ENCODE data around the gene BANF2. TPM values are rescaled to one million over a fixed set of nuclear protein-coding genes. Genes with fewer than 3 reads are reported as not detected.

The BANF2 gene
- total RNA-seq, 1 experiment from 2014 or later: not detected

- H3K36me3 Mint-ChIP-seq (ENCODE audit: insufficient read depth in 1 of 3, low read depth in 3 of 3): no peaks in the 10 kb centered on the region; a peak in 1 of 7 replicates
- Histone ChIP-seq H4K8ac (replicated peaks; ENCODE audit: insufficient read length, low read depth, low read length) (no peak overlapping the region), H3K9ac (ENCODE audit: extremely low read depth, insufficient read length, low read length) (no peak overlapping the region), H3K56ac (ENCODE audit: insufficient read length, low read depth, low read length) (no peak overlapping the region), H3K23me2 (ENCODE audit: insufficient read length, low read depth, low read length, poor library complexity, severe bottlenecking) (no peaks in the 10 kb centered on the region), H3K14ac (ENCODE audit: insufficient read depth, low read length) (no peak overlapping the region), H3K27ac (ENCODE audit: insufficient read length, low read depth, low read length) (no peak overlapping the region), H3K79me1 (ENCODE audit: insufficient read depth, low read depth, low read length, poor library complexity, severe bottlenecking) (no peaks in the 10 kb centered on the region), H3K79me2 (ENCODE audit: insufficient read depth, low read length) (no peaks in the 10 kb centered on the region), H2BK5ac (ENCODE audit: insufficient read length, low read length) (no peak overlapping the region), H2BK20ac (ENCODE audit: low read depth, low read length, poor library complexity, severe bottlenecking) (no peak overlapping the region), H4K5ac (ENCODE audit: insufficient read length, low read depth, low read length) (no peak overlapping the region), H3K27me3 (ENCODE audit: insufficient read depth, low read length) (no peaks in the 10 kb centered on the region), H3K4ac (ENCODE audit: low read depth, low read length) (no peak overlapping the region), H2BK12ac (ENCODE audit: insufficient read length, low read depth, low read length) (no peak overlapping the region), H2BK120ac (ENCODE audit: low read depth, low read length, poor library complexity, severe bottlenecking) (no peak overlapping the region), H3T11ph (ENCODE audit: low read length) (no peak overlapping the region), H2AK5ac (ENCODE audit: insufficient read length, low read length) (no peak overlapping the region), H3K9me3 (ENCODE audit: control insufficient read depth, low read depth, low read length) (no peaks in the 10 kb centered on the region), H4K20me1 (ENCODE audit: control insufficient read depth, insufficient read depth, insufficient read length) (no peaks in the 10 kb centered on the region), H3K4me1 (ENCODE audit: insufficient read depth, low read length) (no peaks in the 10 kb centered on the region), H3K18ac (ENCODE audit: insufficient read length, low read depth, low read length) (no peak overlapping the region), H2BK15ac (ENCODE audit: low read depth, low read length) (no peak overlapping the region), H2AFZ (ENCODE audit: low read length) (no peak overlapping the region), H4K91ac (ENCODE audit: insufficient read length, low read depth, low read length) (no peak overlapping the region), H3K23ac (ENCODE audit: insufficient read length, low read depth, low read length) (no peak overlapping the region), H3K4me2 (ENCODE audit: insufficient read depth, insufficient read length, low read length) (no peak overlapping the region)
- no peak for DNase-seq
- TF ChIP-seq CTCF (conservative IDR thresholded peaks at IDR 0.05): no peak
- H3K4me1 Mint-ChIP-seq: no peaks in the 10 kb centered on the region; a peak in 1 of 4 replicates
- no CpG with 5 or more reads among the region's 7 CpGs for WGBS (ENCODE audit: extremely low coverage, insufficient read length, low lambda C conversion rate)
- H3K9me3 Mint-ChIP-seq: peaks cover 0 to 5% of the 10 kb centered on the region in 2 experiments; a peak in 2 of 5 replicates
- H3K27ac Mint-ChIP-seq: no peak overlapping the region
- no peak overlapping the region for H3K4me3 Mint-ChIP-seq
- peaks cover 1% of the 10 kb centered on the region; the same call in 1 of the 2 replicates for H3K27me3 Mint-ChIP-seq (ENCODE audit: low read depth)
These were observed 871 bp downstream of the BANF2 start for GRCh38 chr20:17700637-17701036.
